HepG2 (cell line): Measurements from ENCODE around the gene KCTD8.

Experiments
- ATF6 ChIP-seq: sonication (generic); formaldehyde crosslinking; conservative IDR thresholded peaks from 2 replicates; pipeline ENCODE4 v1.4.0; 2020; ENCODE audit warnings: missing genetic modification reagents
- CHD2 ChIP-seq: IDR thresholded peaks from 2 replicates; pipeline ENCODE4 v1.6.1; 2011; ENCODE audit warnings: low read depth, low read length, improper control_type of control experiment
- CREM ChIP-seq, 2 experiments: sonication (generic) in 1 of 2; formaldehyde crosslinking in 1 of 2; IDR thresholded peaks; 2 replicates each; pipeline versions ENCODE4 v1.4.0 to v1.6.1; 2016 to 2020; ENCODE audit warnings: antibody characterized with exemption in 1 of 2, mild to moderate bottlenecking in 1 of 2, missing genetic modification reagents in 1 of 2
- CTCF ChIP-seq: sonication (generic); formaldehyde crosslinking; IDR thresholded peaks from 2 replicates; pipeline ENCODE4 v1.5.0; 2020; ENCODE audit warnings: mild to moderate bottlenecking, missing genetic modification reagents, moderate library complexity
- FOXK1 ChIP-seq: sonication (generic); formaldehyde crosslinking; IDR thresholded peaks from 2 replicates; pipeline ENCODE4 v1.4.0; 2020; ENCODE audit warnings: low read depth, missing genetic modification reagents, borderline replicate concordance
- KLF6 ChIP-seq: IDR thresholded peaks from 2 replicates; pipeline ENCODE4 v1.8.0; 2016; ENCODE audit warnings: missing biosample characterization, missing genetic modification reagents
- NFYB ChIP-seq: sonication (generic); formaldehyde crosslinking; IDR thresholded peaks from 2 replicates; pipeline ENCODE4 v1.4.0; 2020; ENCODE audit warnings: missing genetic modification reagents
- PATZ1 ChIP-seq: sonication (generic); formaldehyde crosslinking; IDR thresholded peaks from 2 replicates; pipeline ENCODE4 v1.4.0; 2020; ENCODE audit warnings: missing genetic modification reagents
- RXRB ChIP-seq: IDR thresholded peaks from 2 replicates; pipeline ENCODE4 v1.6.1; 2016; ENCODE audit warnings: borderline replicate concordance, missing genetic modification reagents, missing compliant biosample characterization
- TBX3 ChIP-seq: fragments of 450-650 bp; IDR thresholded peaks from 2 replicates; pipeline ENCODE4 v1.6.1; 2017; ENCODE audit warnings: antibody characterized with exemption, mild to moderate bottlenecking, inconsistent platforms, borderline replicate concordance
- ZBTB7A ChIP-seq: sonication (generic); formaldehyde crosslinking; IDR thresholded peaks from 2 replicates; pipeline ENCODE4 v1.8.0; 2022; ENCODE audit warnings: mild to moderate bottlenecking, missing genetic modification reagents
- ZNF263 ChIP-seq: sonication (generic); formaldehyde crosslinking; IDR thresholded peaks from 2 replicates; pipeline ENCODE4 v1.4.0; 2020; ENCODE audit warnings: missing genetic modification reagents
- ZNF570 ChIP-seq: sonication (generic); formaldehyde crosslinking; IDR thresholded peaks from 2 replicates; pipeline ENCODE4 v1.4.0; 2020; ENCODE audit warnings: mild to moderate bottlenecking, missing genetic modification reagents, borderline replicate concordance
- ZNF660 ChIP-seq: sonication (generic); formaldehyde crosslinking; IDR thresholded peaks from 2 replicates; pipeline ENCODE4 v1.5.1; 2020; ENCODE audit warnings: mild to moderate bottlenecking, low read depth, missing genetic modification reagents, borderline replicate concordance

GRCh38 chr4:44320833-44321232, 127.8 kb downstream of the KCTD8 start:
- TF ChIP-seq KLF6 (CRISPR knock-in tag) (no peak), ATF6 (CRISPR knock-in tag) (no peak), CREM (IDR thresholded peaks at IDR 0.05) (no peak), CREM (CRISPR knock-in tag; IDR thresholded peaks at IDR 0.05) (no peak), ZBTB7A (CRISPR knock-in tag) (no peak), NFYB (CRISPR knock-in tag) (no peak), ZNF263 (CRISPR knock-in tag) (no peak), CTCF (CRISPR knock-in tag) (no peak), ZNF660 (CRISPR knock-in tag) (no peak), TBX3 (no peak), CHD2 (no peak), PATZ1 (CRISPR knock-in tag) (no peak), FOXK1 (CRISPR knock-in tag) (no peak), ZNF570 (CRISPR knock-in tag) (no peak), RXRB (CRISPR knock-in tag) (no peak)
